Spleen (tissue), 7 donors: ENCODE results near the gene DTX1.

ENCODE experiments used
- POLR2AphosphoS5 ChIP-seq, 3 donors: sonication (generic); formaldehyde crosslinking; IDR thresholded peaks; one replicate each; pipeline ENCODE4 v1.5.1; 2017; ENCODE audit warnings: antibody characterized with exemption in 3 of 3
- TF ChIP-seq, protein P1 (sequence below), 11 experiments: fragments of 200-600 bp in 7 of 11; fragments of 450-650 bp in 4 of 11; sonication (generic) in 4 of 11; IDR thresholded peaks in 8 of 11; conservative IDR thresholded peaks in 3 of 11; 1 replicate in 7 of 11; 2 replicates in 4 of 11; pipeline versions ENCODE4 v1.4.0 to v1.8.0; 2016 to 2021; ENCODE audit warnings: antibody characterized with exemption in 11 of 11, inconsistent platforms in 4 of 11, mild to moderate bottlenecking in 1 of 11
- donor health status: DM: no; HTN: no; CAD: no; lungs with moderate emphysema.
- donor health status: DM: no; HTN: no; CAD: no.
- donor health status: DM: no; HTN: no; CAD: no.

GRCh38 chr12:113093409-113094101 lies 37.0 kb downstream of the DTX1 start:
- TF ChIP-seq, protein P1, sequence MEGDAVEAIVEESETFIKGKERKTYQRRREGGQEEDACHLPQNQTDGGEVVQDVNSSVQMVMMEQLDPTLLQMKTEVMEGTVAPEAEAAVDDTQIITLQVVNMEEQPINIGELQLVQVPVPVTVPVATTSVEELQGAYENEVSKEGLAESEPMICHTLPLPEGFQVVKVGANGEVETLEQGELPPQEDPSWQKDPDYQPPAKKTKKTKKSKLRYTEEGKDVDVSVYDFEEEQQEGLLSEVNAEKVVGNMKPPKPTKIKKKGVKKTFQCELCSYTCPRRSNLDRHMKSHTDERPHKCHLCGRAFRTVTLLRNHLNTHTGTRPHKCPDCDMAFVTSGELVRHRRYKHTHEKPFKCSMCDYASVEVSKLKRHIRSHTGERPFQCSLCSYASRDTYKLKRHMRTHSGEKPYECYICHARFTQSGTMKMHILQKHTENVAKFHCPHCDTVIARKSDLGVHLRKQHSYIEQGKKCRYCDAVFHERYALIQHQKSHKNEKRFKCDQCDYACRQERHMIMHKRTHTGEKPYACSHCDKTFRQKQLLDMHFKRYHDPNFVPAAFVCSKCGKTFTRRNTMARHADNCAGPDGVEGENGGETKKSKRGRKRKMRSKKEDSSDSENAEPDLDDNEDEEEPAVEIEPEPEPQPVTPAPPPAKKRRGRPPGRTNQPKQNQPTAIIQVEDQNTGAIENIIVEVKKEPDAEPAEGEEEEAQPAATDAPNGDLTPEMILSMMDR (IDR thresholded peaks at IDR 0.05 in 8 of 11, conservative IDR thresholded peaks at IDR 0.05 in 3 of 11): no peak
- TF ChIP-seq POLR2AphosphoS5 (IDR thresholded peaks at IDR 0.05): no peak
